Astrocyte (in vitro differentiated cells and primary cell): ENCODE measurements around the gene CTTNBP2NL.

Experiments
- EZH2 ChIP-seq: IDR thresholded peaks from 2 replicates; pipeline ENCODE4 v1.6.1; 2012; ENCODE audit warnings: mild to moderate bottlenecking, low read length, inconsistent platforms; ENCODE audit not compliant: insufficient read depth
- TF ChIP-seq, protein P1 (sequence below): IDR thresholded peaks from 2 replicates; pipeline ENCODE4 v1.5.1; 2011; ENCODE audit warnings: low read depth, mild to moderate bottlenecking, inconsistent platforms, low read length, moderate library complexity; ENCODE audit not compliant: insufficient read depth

DNA sequence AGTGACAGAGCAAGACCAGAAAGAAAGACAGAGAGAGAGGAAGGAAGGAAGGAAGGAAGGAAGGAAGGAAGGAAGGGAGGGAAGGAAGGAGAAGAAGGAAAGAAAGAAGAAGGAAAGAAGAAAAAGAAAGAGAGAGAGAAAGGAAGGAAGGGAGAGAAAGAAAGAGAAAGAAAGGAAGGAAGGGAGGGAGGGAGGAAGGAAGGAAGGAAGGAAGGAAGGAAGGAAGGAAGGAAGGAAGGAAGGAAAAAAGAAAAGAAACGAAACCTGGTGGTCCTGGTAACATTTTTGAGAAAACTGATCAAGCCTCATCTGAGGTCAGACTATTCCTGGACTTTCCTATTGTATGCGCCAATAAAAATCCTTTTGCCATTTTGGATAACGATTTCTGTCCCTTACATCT lies 8.2 kb upstream of the CTTNBP2NL start:
- TF ChIP-seq, protein P1, sequence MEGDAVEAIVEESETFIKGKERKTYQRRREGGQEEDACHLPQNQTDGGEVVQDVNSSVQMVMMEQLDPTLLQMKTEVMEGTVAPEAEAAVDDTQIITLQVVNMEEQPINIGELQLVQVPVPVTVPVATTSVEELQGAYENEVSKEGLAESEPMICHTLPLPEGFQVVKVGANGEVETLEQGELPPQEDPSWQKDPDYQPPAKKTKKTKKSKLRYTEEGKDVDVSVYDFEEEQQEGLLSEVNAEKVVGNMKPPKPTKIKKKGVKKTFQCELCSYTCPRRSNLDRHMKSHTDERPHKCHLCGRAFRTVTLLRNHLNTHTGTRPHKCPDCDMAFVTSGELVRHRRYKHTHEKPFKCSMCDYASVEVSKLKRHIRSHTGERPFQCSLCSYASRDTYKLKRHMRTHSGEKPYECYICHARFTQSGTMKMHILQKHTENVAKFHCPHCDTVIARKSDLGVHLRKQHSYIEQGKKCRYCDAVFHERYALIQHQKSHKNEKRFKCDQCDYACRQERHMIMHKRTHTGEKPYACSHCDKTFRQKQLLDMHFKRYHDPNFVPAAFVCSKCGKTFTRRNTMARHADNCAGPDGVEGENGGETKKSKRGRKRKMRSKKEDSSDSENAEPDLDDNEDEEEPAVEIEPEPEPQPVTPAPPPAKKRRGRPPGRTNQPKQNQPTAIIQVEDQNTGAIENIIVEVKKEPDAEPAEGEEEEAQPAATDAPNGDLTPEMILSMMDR, result no peak
- TF ChIP-seq EZH2, result no peak
